HPDE6-E6E7 (cell line): ENCODE measurements around the gene CD4.

Experiments
- DNase-seq: peaks from one replicate; pipeline ENCODE4 v3.0.0; 2011; ENCODE audit warnings: missing footprints; ENCODE audit errors: extremely low spot score

The CD4 gene

GRCh38 chr12:6827982-6828780 lies 38.9 kb downstream of the CD4 start, which contains the start of gene P3H3:
P3H3 (plus strand) TSS chr12:6828407; CDS start chr12:6828441, 34 bp downstream.
- peak; percentile 34 for DNase-seq

GRCh38 chr12:6828781-6829535 lies 39.6 kb downstream of the CD4 start:
- peak; percentile 31 for DNase-seq

- DNase-seq, result no peak
Observed at GRCh38 chr12:6829536-6830220, 40.4 kb downstream of the CD4 start.

- no peak for DNase-seq
Observed at GRCh38 chr12:6830286-6830890, 41.1 kb downstream of the CD4 start.

- no peak for DNase-seq
Observed at GRCh38 chr12:6830999-6831398, 41.7 kb downstream of the CD4 start.

- DNase-seq, result no peak
Observed at GRCh38 chr12:6831450-6831995, 42.2 kb downstream of the CD4 start.

GRCh38 chr12:6832125-6832524 lies 42.8 kb downstream of the CD4 start:
- no peak for DNase-seq

- DNase-seq, result no peak
Observed at GRCh38 chr12:6833189-6833890, 44.0 kb downstream of the CD4 start.

- DNase-seq, result no peak
Observed at GRCh38 chr12:6834254-6834653, 44.9 kb downstream of the CD4 start.

GRCh38 chr12:6834873-6835272 lies 45.5 kb downstream of the CD4 start:
- DNase-seq, result no peak

GRCh38 chr12:6836851-6837250 lies 47.5 kb downstream of the CD4 start:
- no peak for DNase-seq

GRCh38 chr12:6837370-6838060 lies 48.2 kb downstream of the CD4 start:
- no peak for DNase-seq

- DNase-seq, result no peak
Observed at GRCh38 chr12:6838854-6839253, 49.5 kb downstream of the CD4 start.

- no peak for DNase-seq
Observed at GRCh38 chr12:6839482-6840201, 50.3 kb downstream of the CD4 start.

- DNase-seq, result no peak
Observed at GRCh38 chr12:6840330-6840729, 51.0 kb downstream of the CD4 start.

- DNase-seq, result no peak
Observed at GRCh38 chr12:6840761-6841515, 51.6 kb downstream of the CD4 start, which contains the start of gene GNB3. GNB3 (plus strand) TSS chr12:6840925; CDS start chr12:6841288, 363 bp downstream.

- DNase-seq, result no peak
Observed at GRCh38 chr12:6842075-6842474, 52.7 kb downstream of the CD4 start.

- no peak for DNase-seq
Observed at GRCh38 chr12:6843118-6843902, 54.0 kb downstream of the CD4 start.
